ENCODE measurements around the gene PSEN1. TPM values are rescaled to one million over a fixed set of nuclear protein-coding genes. Genes with fewer than 3 reads are reported as not detected.

Gene PSEN1
- total and polyA plus RNA-seq, 2 donors (not counting 3 experiments of a cell fraction or from before 2014, with no cell fraction given) = 16.5 to 36.8 TPM

DNA sequence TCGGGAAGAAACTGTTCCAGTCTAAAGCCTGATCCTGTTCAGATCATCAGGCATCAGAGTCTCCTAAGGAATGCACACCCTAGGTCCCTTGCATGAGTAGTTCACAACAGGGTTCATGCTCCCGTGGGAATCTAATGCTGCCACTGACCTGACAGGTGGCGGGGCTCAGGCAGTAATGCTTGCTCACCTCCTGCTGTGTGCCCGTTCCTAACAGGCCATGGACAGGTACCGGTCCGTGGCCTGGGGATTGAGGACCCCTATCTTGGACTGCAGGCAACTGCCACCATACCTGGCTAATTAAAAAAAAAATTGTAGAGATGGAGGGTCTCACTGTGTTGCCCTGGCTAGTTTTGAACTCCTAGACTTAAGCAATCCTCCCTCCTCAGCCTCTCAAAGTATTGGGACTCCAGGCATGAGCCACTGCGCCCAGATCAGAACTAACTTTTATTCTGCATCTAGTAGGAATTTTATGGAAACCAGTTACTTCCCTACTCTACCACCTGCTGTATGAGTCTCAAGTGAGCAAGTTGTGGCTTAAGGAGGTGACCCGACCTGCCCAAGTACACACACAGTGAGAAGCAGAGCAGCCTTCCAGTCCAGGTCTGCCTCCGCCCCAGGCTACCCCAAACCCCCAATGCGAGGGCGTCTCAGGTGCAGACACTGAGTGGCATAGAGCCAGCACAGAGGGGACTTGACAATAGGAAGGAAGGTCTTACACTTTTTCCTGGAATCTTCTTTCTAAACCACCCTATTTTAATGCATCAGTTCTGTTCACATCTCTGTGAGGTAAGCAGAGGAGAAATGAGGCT lies 98.5 kb downstream of the PSEN1 start:
- DNase-seq (ENCODE audit: low read depth, low spot score) = no peak
- Histone ChIP-seq H4K20me1 (replicated peaks; ENCODE audit: control insufficient read depth, extremely low read depth, insufficient read depth, low read length) (no peaks in the 10 kb centered on the region), H3K4me3 (replicated peaks in 1 of 3; ENCODE audit: insufficient read depth in 1 of 3, low read depth in 1 of 3, low read length in 3 of 3) (no peak overlapping the region), H2AFZ (ENCODE audit: low read depth, low read length) (no peak overlapping the region), H3K27ac (ENCODE audit: insufficient read depth, low read depth, low read length) (no peak overlapping the region), H3K27me3 (ENCODE audit: control insufficient read depth in 2 of 2, insufficient read depth in 2 of 2, low read length in 2 of 2) (peaks cover 5 to 6% of the 10 kb centered on the region in 2 experiments), H3K4me2 (ENCODE audit: insufficient read depth, low read length) (no peak overlapping the region), H3K79me2 (ENCODE audit: control insufficient read depth, insufficient read depth, low read length) (no peaks in the 10 kb centered on the region), H3K4me1 (ENCODE audit: control insufficient read depth, extremely low read depth, insufficient read depth, low read length) (peaks cover 33% of the 10 kb centered on the region), H3K36me3 (ENCODE audit: control insufficient read depth in 2 of 2, extremely low read depth in 1 of 2, insufficient read depth in 2 of 2, low read length in 2 of 2) (no peaks in the 10 kb centered on the region), H3K9me1 (replicated peaks; ENCODE audit: control insufficient read depth, extremely low read depth, insufficient read depth, low read length) (no peaks in the 10 kb centered on the region), H3K9me3 (replicated peaks; ENCODE audit: control insufficient read depth, insufficient read depth, low read length) (no peaks in the 10 kb centered on the region), H3K9ac (replicated peaks; ENCODE audit: extremely low read depth, insufficient read depth, low read length) (no peak overlapping the region)
- BruUV-seq (replicated peaks) = no TSS peak
- dilution Hi-C loops (cut with MboI; ENCODE audit: extremely low pct_ligation_motif_present, low sequenced_read_pairs) (no loop called here), intact Hi-C loops (cut with micrococcal nuclease) (no loop called here)
- TF ChIP-seq MYC (IDR thresholded peaks at IDR 0.05; ENCODE audit: low read depth, low read length) (no peak), FOS (IDR thresholded peaks at IDR 0.05; ENCODE audit: borderline replicate concordance, insufficient read depth, low read length) (no peak), POLR2AphosphoS5 (IDR thresholded peaks at IDR 0.05; ENCODE audit: insufficient read depth, low read depth, low read length) (no peak), MAX (IDR thresholded peaks at IDR 0.05; ENCODE audit: insufficient read depth, insufficient read length) (no peak), POLR2A (IDR thresholded peaks at IDR 0.05; ENCODE audit: low read depth, low read length) (no peak), EZH2 (IDR thresholded peaks at IDR 0.05; ENCODE audit: borderline replicate concordance, low read depth, low read length, severe bottlenecking) (no peak), GATA2 (IDR thresholded peaks at IDR 0.05; ENCODE audit: insufficient read depth, insufficient read length, low read depth, low read length) (no peak), JUN (IDR thresholded peaks at IDR 0.05; ENCODE audit: borderline replicate concordance, insufficient read depth, insufficient read length, low read depth) (no peak)
- TF ChIP-seq, protein P1, sequence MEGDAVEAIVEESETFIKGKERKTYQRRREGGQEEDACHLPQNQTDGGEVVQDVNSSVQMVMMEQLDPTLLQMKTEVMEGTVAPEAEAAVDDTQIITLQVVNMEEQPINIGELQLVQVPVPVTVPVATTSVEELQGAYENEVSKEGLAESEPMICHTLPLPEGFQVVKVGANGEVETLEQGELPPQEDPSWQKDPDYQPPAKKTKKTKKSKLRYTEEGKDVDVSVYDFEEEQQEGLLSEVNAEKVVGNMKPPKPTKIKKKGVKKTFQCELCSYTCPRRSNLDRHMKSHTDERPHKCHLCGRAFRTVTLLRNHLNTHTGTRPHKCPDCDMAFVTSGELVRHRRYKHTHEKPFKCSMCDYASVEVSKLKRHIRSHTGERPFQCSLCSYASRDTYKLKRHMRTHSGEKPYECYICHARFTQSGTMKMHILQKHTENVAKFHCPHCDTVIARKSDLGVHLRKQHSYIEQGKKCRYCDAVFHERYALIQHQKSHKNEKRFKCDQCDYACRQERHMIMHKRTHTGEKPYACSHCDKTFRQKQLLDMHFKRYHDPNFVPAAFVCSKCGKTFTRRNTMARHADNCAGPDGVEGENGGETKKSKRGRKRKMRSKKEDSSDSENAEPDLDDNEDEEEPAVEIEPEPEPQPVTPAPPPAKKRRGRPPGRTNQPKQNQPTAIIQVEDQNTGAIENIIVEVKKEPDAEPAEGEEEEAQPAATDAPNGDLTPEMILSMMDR (IDR thresholded peaks at IDR 0.05; ENCODE audit: extremely low read depth in 1 of 2, insufficient read depth in 1 of 2, low read depth in 1 of 2, low read length in 2 of 2) = no peak
- ChIA-PET CTCF (interaction anchor here (1.2 kb wide), 1 partner anchor 19 kb away, joined by 4 read pairs; no protein-coding TSS in a partner anchor), POLR2A (no interaction called here)
- FAIRE-seq = no peak

All from endothelial cell of umbilical vein (primary cell).